IPS-18a (cell line): ENCODE measurements around the gene ATG3.
"Not testable (repeated sequence)": the region's sequence is repeated elsewhere in the genome, so short reads cannot be mapped to it uniquely, and the experiment has no call there.

Experiments used
- H3K27ac ChIP-seq: one replicate; pipeline ENCODE4 v1.5.1; 2013; ENCODE audit warnings: low read length
- H3K27me3 ChIP-seq: one replicate; pipeline ENCODE4 v1.6.1; 2013; ENCODE audit warnings: mild to moderate bottlenecking, low read length; ENCODE audit not compliant: control insufficient read depth, insufficient read depth
- H3K36me3 ChIP-seq: one replicate; pipeline ENCODE4 v1.6.1; 2013; ENCODE audit warnings: low read depth, low read length; ENCODE audit not compliant: control insufficient read depth
- H3K4me1 ChIP-seq: one replicate; pipeline ENCODE4 v1.6.1; 2013; ENCODE audit warnings: low read depth, low read length; ENCODE audit not compliant: control insufficient read depth
- H3K4me3 ChIP-seq: one replicate; pipeline ENCODE4 v1.5.1; 2013; ENCODE audit warnings: low read length
- H3K9ac ChIP-seq: one replicate; pipeline ENCODE4 v1.6.1; 2013; ENCODE audit warnings: mild to moderate bottlenecking, low read length, moderate library complexity
- H3K9me3 ChIP-seq: one replicate; pipeline ENCODE4 v1.6.1; 2013; ENCODE audit warnings: low read depth, low read length; ENCODE audit not compliant: control insufficient read depth

The ATG3 gene

GRCh38 chr3:112560721-112561483, 860 bp downstream of the ATG3 start:
- H3K4me3 ChIP-seq = peak overlapping the region; percentile 97
- H3K27me3 ChIP-seq = no peaks in the 10 kb centered on the region
- peaks cover 4% of the 10 kb centered on the region for H3K36me3 ChIP-seq
- peak overlapping the region; percentile 33 for H3K27ac ChIP-seq
- peaks cover 13% of the 10 kb centered on the region for H3K4me1 ChIP-seq
- H3K9ac ChIP-seq = peak overlapping the region; percentile 92
- no peaks in the 10 kb centered on the region for H3K9me3 ChIP-seq

DNA sequence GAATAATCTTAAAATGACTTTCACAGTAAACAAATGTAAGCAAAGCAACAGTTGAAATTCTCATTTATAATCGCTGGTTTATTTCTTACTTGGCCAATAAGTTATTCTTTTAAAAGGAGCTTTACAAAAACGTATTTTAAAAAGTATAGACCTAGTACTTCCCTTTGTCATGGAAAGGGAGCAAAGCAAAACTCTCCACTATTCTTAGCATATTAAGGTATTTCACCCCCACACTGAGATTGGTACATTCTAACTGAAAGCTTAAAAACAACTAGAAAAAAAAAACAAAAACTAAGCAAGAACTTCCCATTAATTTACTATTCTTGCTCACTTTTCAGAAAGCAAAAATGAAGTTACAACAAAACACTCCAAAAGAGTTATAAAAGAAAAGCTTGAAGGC, 1.5 kb downstream of the ATG3 start:
- Histone ChIP-seq H3K9ac (peak overlapping the region; percentile 92), H3K4me1 (peaks cover 13% of the 10 kb centered on the region), H3K9me3 (no peaks in the 10 kb centered on the region), H3K27me3 (no peaks in the 10 kb centered on the region), H3K27ac (no peak overlapping the region), H3K36me3 (peaks cover 4% of the 10 kb centered on the region), H3K4me3 (peak overlapping the region; percentile 97)

DNA sequence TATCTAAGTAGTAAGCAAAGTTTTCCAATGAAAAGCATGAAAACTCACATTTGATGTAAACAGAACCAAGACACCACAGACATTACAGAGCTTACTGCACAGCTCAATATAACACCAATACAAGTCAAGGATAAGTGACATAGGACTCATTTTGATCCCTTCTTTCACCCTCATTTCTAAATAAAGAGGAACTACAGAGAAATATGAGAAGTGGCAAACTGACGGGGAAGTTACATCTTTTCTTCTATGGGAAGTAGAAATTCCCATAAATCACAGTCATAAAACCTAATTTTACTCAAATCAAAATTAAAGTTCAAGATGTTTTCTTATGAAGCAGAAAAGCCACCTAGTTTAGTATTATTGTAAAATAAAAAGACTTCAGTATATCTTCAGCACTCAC, 3.8 kb downstream of the ATG3 start:
- Histone ChIP-seq H3K27ac (no peak overlapping the region), H3K9me3 (no peaks in the 10 kb centered on the region), H3K36me3 (no peaks in the 10 kb centered on the region), H3K4me1 (peaks cover 8% of the 10 kb centered on the region), H3K9ac (no peak overlapping the region), H3K27me3 (no peaks in the 10 kb centered on the region), H3K4me3 (no peak overlapping the region)

- H3K4me1 ChIP-seq = peaks cover 7% of the 10 kb centered on the region
- H3K27me3 ChIP-seq = no peaks in the 10 kb centered on the region
- H3K9ac ChIP-seq = no peak overlapping the region
- no peaks in the 10 kb centered on the region for H3K9me3 ChIP-seq
- H3K4me3 ChIP-seq = no peak overlapping the region
- no peaks in the 10 kb centered on the region for H3K36me3 ChIP-seq
- no peak overlapping the region for H3K27ac ChIP-seq
Measured at GRCh38 chr3:112555535-112556170, 6.1 kb downstream of the ATG3 start.

- H3K4me1 ChIP-seq = no peaks in the 10 kb centered on the region
Measured at GRCh38 chr3:112550859-112551258, 10.9 kb downstream of the ATG3 start.

DNA sequence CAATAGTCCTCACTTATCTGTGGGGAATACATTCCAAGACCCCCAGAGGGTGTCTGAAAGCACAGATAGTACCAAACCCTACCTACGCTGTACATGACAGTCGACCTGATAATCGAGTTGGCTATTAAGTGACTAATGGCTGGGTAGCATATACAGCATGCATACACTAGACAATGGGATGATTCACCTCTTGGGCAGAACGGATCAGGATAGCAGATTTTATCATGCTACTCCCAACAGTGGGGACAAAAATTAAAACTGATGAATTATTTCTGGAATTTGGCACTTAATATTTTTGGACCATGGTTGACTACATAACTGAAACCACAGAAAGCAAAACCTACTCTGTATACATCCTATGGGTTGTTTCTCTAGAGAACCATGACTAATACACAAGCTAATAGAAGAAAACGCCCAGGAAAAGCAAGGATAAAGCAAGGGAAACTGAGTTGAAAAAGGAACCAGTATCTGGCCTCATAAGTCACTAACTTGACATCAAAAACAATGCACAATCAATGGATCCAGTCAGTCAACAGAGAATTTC, 15.5 kb downstream of the ATG3 start:
- Histone ChIP-seq H3K36me3 (peaks cover 27% of the 10 kb centered on the region), H3K27ac (no peak overlapping the region), H3K9me3 (no peaks in the 10 kb centered on the region), H3K4me3 (no peak overlapping the region), H3K9ac (no peak overlapping the region), H3K4me1 (no peaks in the 10 kb centered on the region), H3K27me3 (no peaks in the 10 kb centered on the region)

More at GRCh38 chr3:112550859-112551258, 10.9 kb downstream of the ATG3 start:
- Histone ChIP-seq H3K9ac (no peak overlapping the region), H3K4me3 (no peak overlapping the region), H3K27ac (no peak overlapping the region), H3K36me3 (peaks cover 16% of the 10 kb centered on the region), H3K9me3 (no peaks in the 10 kb centered on the region), H3K27me3 (no peaks in the 10 kb centered on the region)

DNA sequence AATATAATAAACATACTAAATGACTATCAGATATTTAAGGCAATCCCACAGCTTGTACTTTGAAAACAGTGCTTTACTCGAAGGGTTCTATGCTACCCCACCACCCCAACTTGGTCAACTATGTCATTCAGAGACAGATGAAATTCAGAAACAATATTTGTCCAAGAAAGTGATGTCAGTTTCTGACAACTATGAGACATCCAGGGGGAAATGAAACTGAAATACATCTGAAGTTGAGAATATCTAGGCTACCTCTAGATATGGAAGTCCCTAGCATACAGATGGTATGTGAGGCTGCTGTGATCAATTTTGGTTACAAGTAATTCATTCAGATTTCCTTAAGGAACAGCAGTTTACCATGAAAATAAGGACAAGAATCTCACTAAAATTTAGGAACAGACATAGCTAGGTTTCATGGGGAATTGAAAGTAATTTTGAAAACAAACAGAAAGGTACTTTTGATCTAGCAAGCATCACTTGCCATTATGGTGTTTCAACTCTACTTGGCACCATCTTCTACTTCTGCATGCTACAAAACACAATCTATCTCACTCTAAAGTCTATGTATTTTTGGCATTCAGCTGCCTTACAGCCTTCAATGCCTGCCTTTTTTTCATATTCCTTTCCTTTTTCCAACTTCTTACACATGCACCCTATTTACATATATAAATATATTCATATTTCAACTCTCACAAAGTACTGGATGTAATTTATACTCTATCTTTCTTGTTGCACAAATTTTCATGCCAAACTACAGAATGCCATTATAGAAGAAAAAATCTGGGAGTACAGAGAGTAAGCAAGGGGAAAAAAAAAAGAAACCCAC, 21.7 kb downstream of the ATG3 start:
- H3K9me3 ChIP-seq = no peaks in the 10 kb centered on the region
- H3K9ac ChIP-seq = no peak overlapping the region
- H3K27ac ChIP-seq = no peak overlapping the region
- H3K27me3 ChIP-seq = no peaks in the 10 kb centered on the region
- H3K4me1 ChIP-seq = no peaks in the 10 kb centered on the region
- H3K36me3 ChIP-seq = peaks cover 30% of the 10 kb centered on the region
- H3K4me3 ChIP-seq = no peak overlapping the region

- no peaks in the 10 kb centered on the region for H3K9me3 ChIP-seq
- peaks cover 23% of the 10 kb centered on the region for H3K36me3 ChIP-seq
Measured at GRCh38 chr3:112531358-112531781, 30.4 kb downstream of the ATG3 start.

DNA sequence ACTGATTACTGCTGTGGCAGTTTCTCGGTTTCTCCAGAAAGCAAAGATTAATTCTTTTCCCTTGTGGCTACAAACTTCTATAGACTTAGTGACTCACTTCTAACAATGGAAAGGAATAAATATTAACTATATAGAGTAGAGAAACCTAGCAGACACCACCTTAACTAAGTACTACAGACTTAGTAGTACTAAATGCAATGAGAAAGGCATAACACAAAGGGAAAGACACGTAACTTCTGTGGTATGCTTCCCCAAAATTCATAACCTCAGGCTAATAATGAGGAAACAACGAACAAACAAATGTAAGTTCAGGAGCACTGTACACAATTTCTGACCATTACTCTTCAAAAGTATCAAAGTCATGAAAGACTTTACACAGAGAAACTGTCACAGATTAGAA, 31.2 kb downstream of the ATG3 start:
- no peak overlapping the region for H3K9ac ChIP-seq
- H3K4me3 ChIP-seq = no peak overlapping the region
- H3K9me3 ChIP-seq = no peaks in the 10 kb centered on the region
- peaks cover 18% of the 10 kb centered on the region for H3K36me3 ChIP-seq
- no peaks in the 10 kb centered on the region for H3K4me1 ChIP-seq
- no peaks in the 10 kb centered on the region for H3K27me3 ChIP-seq
- H3K27ac ChIP-seq = no peak overlapping the region

More at GRCh38 chr3:112531358-112531781, 30.4 kb downstream of the ATG3 start:
- no peak overlapping the region for H3K27ac ChIP-seq
- no peak overlapping the region for H3K4me3 ChIP-seq
- H3K9ac ChIP-seq = no peak overlapping the region
- H3K27me3 ChIP-seq = no peaks in the 10 kb centered on the region
- H3K4me1 ChIP-seq = no peaks in the 10 kb centered on the region

- H3K9me3 ChIP-seq = not testable (repeated sequence)
Measured at GRCh38 chr3:112524127-112524526, 37.6 kb downstream of the ATG3 start.

DNA sequence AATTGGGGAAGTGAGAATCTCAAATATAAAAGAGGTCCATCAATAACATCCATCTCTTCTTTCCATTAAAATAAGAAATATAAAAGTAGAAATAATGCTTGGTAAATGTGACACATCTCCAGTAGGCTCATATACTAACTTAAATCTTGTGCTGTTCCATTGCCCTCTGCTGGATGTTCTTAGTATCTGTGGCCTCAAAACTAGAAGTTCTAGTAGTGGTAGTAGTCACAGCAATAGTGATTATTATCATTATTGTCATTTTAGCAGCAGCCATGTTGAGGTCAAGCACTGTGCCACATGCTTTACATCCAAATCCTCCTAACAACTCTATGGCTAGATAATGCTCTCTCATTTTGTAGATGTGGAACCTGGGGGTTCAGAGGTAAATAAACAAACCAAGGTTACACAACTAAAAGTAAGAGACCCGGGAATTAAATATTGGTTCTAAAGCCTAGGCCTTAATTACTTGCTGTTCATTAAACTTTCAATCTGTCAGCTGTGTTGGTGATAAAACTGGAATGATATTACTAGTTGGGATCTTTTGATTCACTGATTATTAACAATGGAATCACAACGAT, 42.2 kb downstream of the ATG3 start:
- Histone ChIP-seq H3K27ac (no peak overlapping the region), H3K9ac (no peak overlapping the region), H3K27me3 (no peaks in the 10 kb centered on the region), H3K9me3 (no peaks in the 10 kb centered on the region), H3K4me1 (no peaks in the 10 kb centered on the region), H3K36me3 (no peaks in the 10 kb centered on the region), H3K4me3 (no peak overlapping the region)

More at GRCh38 chr3:112524127-112524526, 37.6 kb downstream of the ATG3 start:
- not testable (repeated sequence) for H3K4me3 ChIP-seq, H3K4me1 ChIP-seq, H3K9ac ChIP-seq, H3K27ac ChIP-seq, H3K27me3 ChIP-seq, H3K36me3 ChIP-seq
